Endothelial cell of umbilical vein (primary cell): Measurements from ENCODE around the gene NSFL1C. TPM values are rescaled to one million over a fixed set of nuclear protein-coding genes. Genes with fewer than 3 reads are reported as not detected.
A peak's percentile ranks its signal among the peaks of the same experiment; 100 is the strongest.

ENCODE experiments used
- BruUV-seq: library from RNA; stranded (reverse); fragments of 400-500 nt; replicated peaks from 2 replicates; lab custom pipeline; 2021; lab: Mats Ljungman, UMichigan
- CTCF ChIA-PET: fragments of 300-600, 350-600 bp; sonication (Branson Sonifier 250); formaldehyde crosslinking; loops from one replicate; lab custom pipeline; 2021; ENCODE audit warnings: antibody characterized with exemption, inconsistent platforms; lab: Charles Lee
- POLR2A ChIA-PET: fragments of 300-600, 350-600 bp; sonication (Branson Sonifier 250); formaldehyde crosslinking; loops from one replicate; lab custom pipeline; 2021; ENCODE audit warnings: antibody characterized with exemption, inconsistent platforms; lab: Charles Lee
- DNase-seq: peaks from one replicate; pipeline ENCODE4 v3.0.0-alpha.2; 2011; ENCODE audit warnings: low read depth, low spot score
- FAIRE-seq: peaks from 2 replicates; lab custom pipeline; 2011; peaks lifted over from hg19 to GRCh38; lab: Jason Lieb, UNC
- H2AFZ ChIP-seq: 2 replicates; pipeline ENCODE4 v1.6.0; 2012; ENCODE audit warnings: low read depth, low read length, control low read depth, inconsistent platforms
- H3K27ac ChIP-seq: 2 replicates; pipeline ENCODE4 v1.5.1; 2011; ENCODE audit warnings: low read depth, mild to moderate bottlenecking, control low read depth, low read length, moderate library complexity; ENCODE audit not compliant: insufficient read depth
- H3K27me3 ChIP-seq, 2 experiments: 2 replicates each; pipeline versions ENCODE4 v1.6.0 to v1.6.1; 2011; ENCODE audit warnings: low read length in 2 of 2, mixed read lengths in 1 of 2; ENCODE audit not compliant: control insufficient read depth in 2 of 2, insufficient read depth in 2 of 2
- H3K36me3 ChIP-seq, 2 experiments: 2 replicates in 1 of 2; 3 replicates in 1 of 2; pipeline ENCODE4 v1.5.1; 2011; ENCODE audit warnings: low read length in 2 of 2, mild to moderate bottlenecking in 1 of 2, moderate library complexity in 1 of 2; ENCODE audit not compliant: control insufficient read depth in 2 of 2, insufficient read depth in 2 of 2; ENCODE audit errors: extremely low read depth in 1 of 2
- H3K4me1 ChIP-seq: 3 replicates; pipeline ENCODE4 v1.5.1; 2011; ENCODE audit warnings: mild to moderate bottlenecking, low read length; ENCODE audit not compliant: control insufficient read depth, insufficient read depth; ENCODE audit errors: extremely low read depth
- H3K4me2 ChIP-seq: 2 replicates; pipeline ENCODE4 v1.6.1; 2011; ENCODE audit warnings: low read length, control low read depth, mixed read lengths; ENCODE audit not compliant: insufficient read depth
- H3K4me3 ChIP-seq, 3 experiments: fragments of 200-600 bp in 1 of 3; sonication (generic), shearing (Covaris generic) in 1 of 3; replicated peaks in 1 of 3; 2 replicates each; pipeline ENCODE4 v1.5.1; 2011 to 2016; ENCODE audit warnings: control low read depth in 3 of 3, low read length in 3 of 3, mild to moderate bottlenecking in 2 of 3, inconsistent platforms in 1 of 3, low read depth in 1 of 3, moderate library complexity in 1 of 3; ENCODE audit not compliant: insufficient read depth in 1 of 3
- H3K79me2 ChIP-seq: 2 replicates; pipeline ENCODE4 v1.6.0; 2012; ENCODE audit warnings: low read length, inconsistent platforms; ENCODE audit not compliant: control insufficient read depth, insufficient read depth
- H3K9ac ChIP-seq: replicated peaks from 2 replicates; pipeline ENCODE3; 2011; ENCODE audit warnings: low read length, control low read depth; ENCODE audit not compliant: insufficient read depth; ENCODE audit errors: extremely low read depth
- H3K9me1 ChIP-seq: replicated peaks from 3 replicates; pipeline ENCODE4 v1.6.0; 2011; ENCODE audit warnings: mild to moderate bottlenecking, low read length; ENCODE audit not compliant: control insufficient read depth, insufficient read depth; ENCODE audit errors: extremely low read depth
- H3K9me3 ChIP-seq: replicated peaks from 2 replicates; pipeline ENCODE4 v1.5.1; 2012; ENCODE audit warnings: low read length, inconsistent platforms; ENCODE audit not compliant: control insufficient read depth, insufficient read depth
- H4K20me1 ChIP-seq: replicated peaks from 2 replicates; pipeline ENCODE3; 2011; ENCODE audit warnings: mild to moderate bottlenecking, low read length; ENCODE audit not compliant: control insufficient read depth, insufficient read depth; ENCODE audit errors: extremely low read depth
- FOS ChIP-seq: IDR thresholded peaks from 2 replicates; pipeline ENCODE4 v1.6.1; 2011; ENCODE audit warnings: mild to moderate bottlenecking, low read length, moderate library complexity, borderline replicate concordance; ENCODE audit not compliant: insufficient read depth
- GATA2 ChIP-seq: IDR thresholded peaks from 2 replicates; pipeline ENCODE4 v1.7.0; 2011; ENCODE audit warnings: low read depth, mild to moderate bottlenecking, moderate library complexity, mixed read lengths, low read length; ENCODE audit not compliant: insufficient read length, insufficient read depth
- JUN ChIP-seq: IDR thresholded peaks from 2 replicates; pipeline ENCODE4 v1.6.1; 2011; ENCODE audit warnings: borderline replicate concordance, low read depth; ENCODE audit not compliant: insufficient read length, insufficient read depth
- POLR2AphosphoS5 ChIP-seq: IDR thresholded peaks from 2 replicates; pipeline ENCODE4 v1.6.1; 2012; ENCODE audit warnings: low read depth, mild to moderate bottlenecking, control low read depth, low read length, moderate library complexity; ENCODE audit not compliant: insufficient read depth
- dilution Hi-C: fragments of 300-500 bp; cut with MboI; formaldehyde crosslinking; loops from one replicate; pipeline ENCODE4 v1.15.0; 2019; ENCODE audit warnings: low sequenced_read_pairs; ENCODE audit not compliant: extremely low pct_ligation_motif_present
- intact Hi-C: fragments of 100-400 bp; cut with micrococcal nuclease; formaldehyde crosslinking; loops from one replicate; pipeline ENCODE4 v1.10.0; 2022
- polyA plus RNA-seq, 4 experiments: library from polyadenylated mRNA; depleted of rRNA in 3 of 4; stranded (reverse) in 3 of 4; unstranded in 1 of 4; fragments of >200 nt; gene quantifications; 2 replicates each; pipeline versions ENCODE4 v1.2.1 to v1.2.3, GENCODE V29; 2011 to 2012; ENCODE audit warnings: missing spikeins in 1 of 4
- total RNA-seq: library from RNA; stranded (reverse); gene quantifications from 2 replicates; pipeline ENCODE4 v1.2.3, GENCODE V29; 2021
- TF ChIP-seq, protein P1 (sequence below): IDR thresholded peaks from 2 replicates; pipeline ENCODE4 v1.6.1; 2011; ENCODE audit not compliant: insufficient read depth, insufficient read length
- TF ChIP-seq, protein P2 (sequence below), 2 donors: IDR thresholded peaks; 1 replicate in 1 of 2; 2 replicates in 1 of 2; pipeline ENCODE4 v1.5.1; 2011; ENCODE audit warnings: low read length in 2 of 2, mild to moderate bottlenecking in 2 of 2, moderate library complexity in 2 of 2, control low read depth in 1 of 2, inconsistent platforms in 1 of 2, low read depth in 1 of 2; ENCODE audit not compliant: insufficient read depth in 1 of 2; ENCODE audit errors: extremely low read depth in 1 of 2

NSFL1C gene
- total and polyA plus RNA-seq, 2 donors (not counting 3 experiments of a cell fraction or from before 2014, with no cell fraction given), result 27.3 to 95.7 TPM

DNA sequence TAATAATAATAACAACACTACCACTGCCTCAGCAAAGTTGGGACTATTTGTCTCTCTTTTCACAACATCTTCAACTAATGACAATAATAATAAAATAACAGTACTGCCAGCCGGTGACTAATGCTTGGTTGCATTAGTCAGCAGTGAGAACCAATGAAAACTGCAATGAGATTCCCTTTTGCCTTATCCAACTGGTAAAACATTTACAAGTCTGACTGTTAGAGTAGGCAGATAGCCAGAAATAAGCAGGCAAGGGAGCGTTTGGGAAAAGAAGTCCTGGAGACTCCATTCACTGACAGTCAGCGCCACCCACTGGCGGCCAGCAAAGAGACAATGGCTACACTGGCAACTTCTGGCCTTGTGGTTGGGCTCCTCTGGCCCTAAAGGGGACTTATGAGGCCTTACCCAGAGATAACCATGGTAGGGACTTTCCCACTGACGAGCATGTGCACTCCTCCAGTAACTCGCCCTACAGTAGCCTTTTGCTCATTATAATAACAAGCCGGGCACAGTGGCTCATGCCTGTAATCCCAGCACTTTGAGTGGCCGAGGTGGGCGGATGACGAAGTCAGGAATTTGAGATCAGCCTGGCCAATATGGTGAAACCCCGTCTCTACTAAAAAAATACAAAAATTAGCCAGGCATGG, 3.4 kb upstream of the NSFL1C start:
- H3K9ac ChIP-seq, result peak overlapping the region; percentile 51
- no peaks in the 10 kb centered on the region for H3K9me1 ChIP-seq
- intact Hi-C loops, result loop anchor here (1.0 kb wide), 7 partner anchors 21 to 362 kb away; partner anchors contain the start of gene SIRPB2
- H3K79me2 ChIP-seq, result peaks cover 14% of the 10 kb centered on the region
- POLR2A ChIA-PET, result no interaction called here
- FAIRE-seq (peak; percentile 100), DNase-seq (peak; percentile 97)
- peak overlapping the region; percentile 5 for H3K4me2 ChIP-seq
- H3K4me1 ChIP-seq, result peaks cover 26% of the 10 kb centered on the region
- H3K27me3 ChIP-seq, result no peaks in the 10 kb centered on the region
- H4K20me1 ChIP-seq, result peaks cover under 1% of the 10 kb centered on the region
- no peaks in the 10 kb centered on the region for H3K9me3 ChIP-seq
- TF ChIP-seq POLR2AphosphoS5 (no peak), GATA2 (no peak), FOS (peak; percentile 88), JUN (peak; percentile 75)
- TF ChIP-seq, protein P1, sequence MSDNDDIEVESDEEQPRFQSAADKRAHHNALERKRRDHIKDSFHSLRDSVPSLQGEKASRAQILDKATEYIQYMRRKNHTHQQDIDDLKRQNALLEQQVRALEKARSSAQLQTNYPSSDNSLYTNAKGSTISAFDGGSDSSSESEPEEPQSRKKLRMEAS, result no peak
- TF ChIP-seq, protein P2, sequence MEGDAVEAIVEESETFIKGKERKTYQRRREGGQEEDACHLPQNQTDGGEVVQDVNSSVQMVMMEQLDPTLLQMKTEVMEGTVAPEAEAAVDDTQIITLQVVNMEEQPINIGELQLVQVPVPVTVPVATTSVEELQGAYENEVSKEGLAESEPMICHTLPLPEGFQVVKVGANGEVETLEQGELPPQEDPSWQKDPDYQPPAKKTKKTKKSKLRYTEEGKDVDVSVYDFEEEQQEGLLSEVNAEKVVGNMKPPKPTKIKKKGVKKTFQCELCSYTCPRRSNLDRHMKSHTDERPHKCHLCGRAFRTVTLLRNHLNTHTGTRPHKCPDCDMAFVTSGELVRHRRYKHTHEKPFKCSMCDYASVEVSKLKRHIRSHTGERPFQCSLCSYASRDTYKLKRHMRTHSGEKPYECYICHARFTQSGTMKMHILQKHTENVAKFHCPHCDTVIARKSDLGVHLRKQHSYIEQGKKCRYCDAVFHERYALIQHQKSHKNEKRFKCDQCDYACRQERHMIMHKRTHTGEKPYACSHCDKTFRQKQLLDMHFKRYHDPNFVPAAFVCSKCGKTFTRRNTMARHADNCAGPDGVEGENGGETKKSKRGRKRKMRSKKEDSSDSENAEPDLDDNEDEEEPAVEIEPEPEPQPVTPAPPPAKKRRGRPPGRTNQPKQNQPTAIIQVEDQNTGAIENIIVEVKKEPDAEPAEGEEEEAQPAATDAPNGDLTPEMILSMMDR (IDR thresholded peaks at IDR 0.05; ENCODE audit: extremely low read depth in 1 of 2, insufficient read depth in 1 of 2, low read depth in 1 of 2, low read length in 2 of 2), result peak; percentile 89 to 90
- no peak overlapping the region for H3K4me3 ChIP-seq
- BruUV-seq, result no TSS peak
- H3K27ac ChIP-seq, result peak overlapping the region; percentile 75
- CTCF ChIA-PET, result interaction anchor here (1.6 to 14.3 kb wide), 3 partner anchors 34 to 307 kb away, joined by 6 to 229 read pairs (median 7); no protein-coding TSS in a partner anchor
- H3K36me3 ChIP-seq, result peaks cover 0 to 2% of the 10 kb centered on the region in 2 experiments
- H2AFZ ChIP-seq, result no peak overlapping the region
- dilution Hi-C loops, result no loop called here
